Duodenal mucosa (tissue), 2 donors: ENCODE measurements around the gene GRAP.

Experiments used
- H3K27ac ChIP-seq: one replicate; pipeline ENCODE4 v1.7.0; 2013; ENCODE audit warnings: low read depth, low read length
- H3K27me3 ChIP-seq, 2 donors: one replicate each; pipeline ENCODE4 v1.7.0; 2013; ENCODE audit warnings: low read length in 2 of 2, control low read depth in 1 of 2; ENCODE audit not compliant: insufficient read depth in 2 of 2, control insufficient read depth in 1 of 2
- H3K36me3 ChIP-seq, 2 donors: one replicate each; pipeline ENCODE4 v1.7.0; 2013; ENCODE audit warnings: low read length in 2 of 2, control low read depth in 1 of 2; ENCODE audit not compliant: insufficient read depth in 2 of 2, control insufficient read depth in 1 of 2
- H3K4me1 ChIP-seq, 2 donors: one replicate each; pipeline ENCODE4 v1.7.0; 2013; ENCODE audit warnings: low read length in 2 of 2, control low read depth in 1 of 2; ENCODE audit not compliant: insufficient read depth in 2 of 2, control insufficient read depth in 1 of 2
- H3K4me3 ChIP-seq, 2 donors: one replicate each; pipeline ENCODE4 v1.7.0; 2013; ENCODE audit warnings: low read length in 2 of 2, low read depth in 1 of 2
- H3K9ac ChIP-seq, 2 donors: one replicate each; pipeline ENCODE4 v1.7.0; 2013; ENCODE audit warnings: low read length in 2 of 2, low read depth in 1 of 2
- H3K9me3 ChIP-seq, 2 donors: one replicate each; pipeline ENCODE4 v1.7.0; 2013; ENCODE audit warnings: low read length in 2 of 2, control low read depth in 1 of 2; ENCODE audit not compliant: control insufficient read depth in 1 of 2

Gene GRAP

DNA sequence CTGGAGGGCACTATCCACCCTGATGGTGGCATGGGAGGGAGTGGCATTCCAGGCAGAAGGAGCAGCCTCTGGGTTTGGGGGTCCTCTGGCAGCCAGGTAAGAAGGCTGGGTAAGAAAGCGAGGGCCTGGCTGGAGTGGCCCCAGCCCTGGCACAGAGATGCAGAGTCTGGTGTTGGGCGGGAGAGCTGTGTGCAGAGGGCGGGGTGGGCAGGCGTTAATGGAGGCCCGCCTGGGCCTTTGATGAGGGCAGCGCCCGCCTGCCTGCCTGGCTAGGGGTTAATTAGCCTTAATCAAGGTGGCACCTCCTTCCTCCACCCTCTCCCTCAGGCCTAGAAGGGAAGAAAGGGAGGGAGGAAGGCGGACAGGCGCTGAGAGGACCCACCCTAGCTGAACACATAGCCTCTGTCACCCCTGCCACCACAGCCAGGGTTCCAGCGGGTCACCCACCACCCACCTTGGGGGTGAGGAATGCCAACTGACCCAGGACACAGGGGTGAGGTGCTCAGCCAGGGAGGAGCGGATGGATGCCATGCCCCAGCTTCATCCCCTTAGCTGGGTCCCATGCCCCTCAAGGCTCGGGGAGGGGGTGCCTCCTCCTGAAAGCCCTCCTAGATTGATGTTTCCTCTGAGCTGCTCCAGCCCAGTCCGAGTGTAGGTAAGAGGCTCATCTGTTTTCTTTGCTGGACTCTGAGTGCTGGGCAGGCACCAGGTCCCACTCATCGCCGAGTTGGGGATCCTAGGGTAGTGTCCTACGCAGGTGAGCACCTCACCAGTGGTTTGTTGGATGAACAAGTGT, 28.8 kb downstream of the GRAP start:
- no peaks in the 10 kb centered on the region for H3K36me3 ChIP-seq
- H3K9me3 ChIP-seq = no peaks in the 10 kb centered on the region
- H3K27me3 ChIP-seq = no peaks in the 10 kb centered on the region

DNA sequence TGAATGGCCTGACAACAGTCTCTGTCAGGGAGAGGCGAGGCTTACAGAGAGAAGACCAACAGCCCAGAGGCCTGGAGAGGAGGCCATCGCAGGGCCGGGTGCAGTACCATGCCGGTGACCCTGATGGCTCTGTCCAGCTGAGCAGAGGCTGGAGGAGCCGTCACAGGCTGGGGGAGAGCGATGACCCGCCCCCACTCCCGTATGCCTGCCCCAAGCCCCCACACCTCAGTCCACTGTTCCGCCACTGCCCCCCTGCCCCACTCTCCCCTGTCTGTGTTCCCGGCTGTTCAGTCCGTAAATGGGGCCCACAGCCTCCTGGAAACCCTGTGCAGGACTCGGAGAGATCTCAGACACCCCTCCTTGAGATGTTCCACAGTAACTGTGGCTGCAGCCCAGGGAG, 29.4 kb downstream of the GRAP start:
- H3K4me1 ChIP-seq = peaks cover 0 to 5% of the 10 kb centered on the region in 2 donors
- H3K27ac ChIP-seq = no peak overlapping the region
- no peaks in the 10 kb centered on the region for H3K36me3 ChIP-seq
- no peaks in the 10 kb centered on the region for H3K9me3 ChIP-seq
- H3K27me3 ChIP-seq = no peaks in the 10 kb centered on the region
- no peak overlapping the region for H3K4me3 ChIP-seq
- H3K9ac ChIP-seq = no peak overlapping the region

More for the DNA sequence above, 28.8 kb downstream of the GRAP start:
- H3K27ac ChIP-seq = no peak overlapping the region
- peaks cover 0 to 5% of the 10 kb centered on the region in 2 donors for H3K4me1 ChIP-seq
- no peak overlapping the region for H3K4me3 ChIP-seq
- no peak overlapping the region for H3K9ac ChIP-seq

GRCh38 chr17:19016881-19017280, 29.9 kb downstream of the GRAP start:
- Histone ChIP-seq H3K27ac (no peak overlapping the region), H3K36me3 (no peaks in the 10 kb centered on the region), H3K4me1 (peaks cover under 1 to 6% of the 10 kb centered on the region in 2 donors), H3K27me3 (no peaks in the 10 kb centered on the region), H3K9me3 (no peaks in the 10 kb centered on the region), H3K4me3 (no peak overlapping the region), H3K9ac (no peak overlapping the region)

DNA sequence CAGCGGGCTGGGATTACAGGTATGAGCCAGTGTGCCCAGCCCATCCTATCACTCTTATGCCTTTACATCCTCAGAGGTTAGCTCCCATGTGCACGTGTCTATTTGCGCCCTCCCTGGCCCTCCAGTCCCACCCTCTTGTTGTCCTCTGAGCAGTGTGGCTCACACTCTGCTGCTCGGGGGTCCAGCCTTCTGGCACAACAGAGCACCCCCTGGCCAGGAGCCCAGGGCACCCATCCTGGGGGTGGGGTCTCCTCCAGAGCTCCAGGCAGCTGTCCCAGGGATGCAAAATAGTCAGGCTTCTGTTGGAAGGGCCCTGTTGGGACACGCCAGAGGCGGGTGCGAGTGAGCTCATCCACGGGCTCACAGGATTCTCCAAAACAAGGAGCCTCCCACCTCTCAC, 30.5 kb downstream of the GRAP start:
- Histone ChIP-seq H3K27ac (no peak overlapping the region), H3K4me1 (peaks cover 6 to 12% of the 10 kb centered on the region in 2 donors), H3K4me3 (no peak overlapping the region), H3K9me3 (no peaks in the 10 kb centered on the region), H3K9ac (no peak overlapping the region), H3K36me3 (no peaks in the 10 kb centered on the region), H3K27me3 (no peaks in the 10 kb centered on the region)

DNA sequence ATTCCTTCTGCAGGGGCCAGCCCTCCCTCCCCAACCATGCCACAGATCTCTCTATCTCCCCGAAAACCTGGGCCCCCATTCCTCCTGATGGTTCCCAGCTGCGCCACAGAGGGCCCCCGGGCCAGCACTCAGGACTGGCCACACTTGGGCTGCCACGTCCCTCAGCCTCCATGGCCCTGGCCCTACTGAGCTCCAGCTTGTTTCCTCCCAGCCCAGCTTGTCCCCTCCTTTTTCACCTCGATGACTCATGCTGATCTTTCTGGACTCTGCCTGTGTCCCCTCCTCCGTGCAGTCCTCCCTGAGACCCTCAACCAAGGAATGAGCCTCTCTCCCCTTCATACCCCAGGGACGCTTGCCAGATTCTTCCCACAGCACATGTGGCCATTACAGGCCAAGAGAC, 31.3 kb downstream of the GRAP start:
- Histone ChIP-seq H3K27ac (no peak overlapping the region), H3K9ac (no peak overlapping the region), H3K27me3 (no peaks in the 10 kb centered on the region), H3K36me3 (no peaks in the 10 kb centered on the region), H3K9me3 (no peaks in the 10 kb centered on the region), H3K4me3 (no peak overlapping the region), H3K4me1 (peaks cover 10 to 16% of the 10 kb centered on the region in 2 donors)

DNA sequence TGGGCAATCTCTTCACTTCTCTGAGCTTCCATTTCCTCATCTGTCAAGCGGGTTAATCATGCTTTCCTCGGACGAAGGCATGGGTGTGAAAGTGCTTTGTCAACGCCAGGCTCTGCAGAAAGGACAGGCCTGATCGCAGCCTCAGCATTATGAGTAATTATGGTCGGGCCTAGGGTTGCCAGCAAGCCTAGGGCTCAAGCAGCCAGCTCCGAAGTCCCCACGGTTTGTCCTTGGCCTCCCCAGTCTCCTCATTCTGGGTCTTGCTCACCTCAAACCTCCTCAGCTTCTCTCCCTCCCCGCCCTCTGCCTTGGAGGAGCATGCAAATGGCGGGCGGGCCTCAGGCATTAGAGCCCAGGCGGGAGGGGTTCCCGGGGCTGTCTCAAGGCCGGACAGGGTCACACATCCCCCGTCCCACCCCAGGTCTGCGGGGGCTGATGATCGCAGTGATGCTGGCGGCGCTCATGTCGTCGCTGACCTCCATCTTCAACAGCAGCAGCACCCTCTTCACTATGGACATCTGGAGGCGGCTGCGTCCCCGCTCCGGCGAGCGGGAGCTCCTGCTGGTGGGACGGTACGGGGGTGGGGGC, 32.0 kb downstream of the GRAP start:
- no peaks in the 10 kb centered on the region for H3K36me3 ChIP-seq
- H3K27me3 ChIP-seq = no peaks in the 10 kb centered on the region
- no peak overlapping the region for H3K4me3 ChIP-seq
- no peak overlapping the region for H3K27ac ChIP-seq
- no peaks in the 10 kb centered on the region for H3K9me3 ChIP-seq
- peaks cover 10 to 16% of the 10 kb centered on the region in 2 donors for H3K4me1 ChIP-seq
- H3K9ac ChIP-seq = no peak overlapping the region

DNA sequence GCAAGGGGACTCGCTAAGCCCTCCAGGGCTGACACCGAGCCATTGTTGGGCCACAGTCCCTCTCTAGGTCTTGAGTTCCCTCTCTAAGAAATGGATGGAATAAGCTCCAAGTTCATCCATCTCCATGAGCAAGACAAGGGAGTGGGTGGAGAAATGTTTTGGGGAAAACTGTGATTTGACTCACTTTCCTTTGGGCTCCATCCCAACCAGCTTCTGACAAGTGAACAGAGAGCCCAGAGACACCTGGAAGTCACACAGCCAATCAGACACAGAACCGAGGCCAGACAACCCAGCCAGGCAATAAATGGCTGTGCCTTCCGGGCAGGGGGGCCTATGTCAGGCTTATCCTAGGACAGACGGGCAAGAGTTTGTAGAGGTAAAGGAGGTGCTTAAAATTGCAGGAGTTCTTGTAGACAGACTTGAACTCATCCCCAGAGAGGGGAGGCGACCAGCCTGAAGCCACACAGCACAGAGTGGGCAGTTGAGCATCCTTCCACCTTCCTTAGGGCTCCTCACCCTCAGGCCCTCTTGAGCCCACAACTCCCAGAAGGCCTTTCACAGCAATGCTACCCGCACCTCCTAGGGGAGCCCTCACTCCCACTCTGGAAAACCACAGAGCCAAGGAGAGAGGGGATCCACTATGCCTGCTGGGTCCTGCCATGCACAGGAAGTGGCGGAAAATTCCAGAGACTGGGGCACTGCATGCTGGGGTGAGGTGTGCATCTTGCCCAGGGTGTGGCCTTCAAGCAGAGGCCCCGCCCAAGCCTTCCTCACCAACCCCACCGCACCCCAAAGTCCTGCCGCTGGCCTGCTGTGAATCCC, 32.7 kb downstream of the GRAP start:
- no peaks in the 10 kb centered on the region for H3K9me3 ChIP-seq
- peaks cover 10 to 16% of the 10 kb centered on the region in 2 donors for H3K4me1 ChIP-seq
- no peak overlapping the region for H3K27ac ChIP-seq
- no peak overlapping the region for H3K4me3 ChIP-seq
- no peaks in the 10 kb centered on the region for H3K27me3 ChIP-seq
- no peaks in the 10 kb centered on the region for H3K36me3 ChIP-seq
- H3K9ac ChIP-seq = no peak overlapping the region

- Histone ChIP-seq H3K27me3 (no peaks in the 10 kb centered on the region), H3K36me3 (no peaks in the 10 kb centered on the region), H3K4me1 (peaks cover 10 to 14% of the 10 kb centered on the region in 2 donors), H3K9ac (no peak overlapping the region), H3K27ac (no peak overlapping the region), H3K9me3 (no peaks in the 10 kb centered on the region), H3K4me3 (no peak overlapping the region)
These were observed 33.5 kb downstream of the GRAP start for GRCh38 chr17:19013226-19013625.

DNA sequence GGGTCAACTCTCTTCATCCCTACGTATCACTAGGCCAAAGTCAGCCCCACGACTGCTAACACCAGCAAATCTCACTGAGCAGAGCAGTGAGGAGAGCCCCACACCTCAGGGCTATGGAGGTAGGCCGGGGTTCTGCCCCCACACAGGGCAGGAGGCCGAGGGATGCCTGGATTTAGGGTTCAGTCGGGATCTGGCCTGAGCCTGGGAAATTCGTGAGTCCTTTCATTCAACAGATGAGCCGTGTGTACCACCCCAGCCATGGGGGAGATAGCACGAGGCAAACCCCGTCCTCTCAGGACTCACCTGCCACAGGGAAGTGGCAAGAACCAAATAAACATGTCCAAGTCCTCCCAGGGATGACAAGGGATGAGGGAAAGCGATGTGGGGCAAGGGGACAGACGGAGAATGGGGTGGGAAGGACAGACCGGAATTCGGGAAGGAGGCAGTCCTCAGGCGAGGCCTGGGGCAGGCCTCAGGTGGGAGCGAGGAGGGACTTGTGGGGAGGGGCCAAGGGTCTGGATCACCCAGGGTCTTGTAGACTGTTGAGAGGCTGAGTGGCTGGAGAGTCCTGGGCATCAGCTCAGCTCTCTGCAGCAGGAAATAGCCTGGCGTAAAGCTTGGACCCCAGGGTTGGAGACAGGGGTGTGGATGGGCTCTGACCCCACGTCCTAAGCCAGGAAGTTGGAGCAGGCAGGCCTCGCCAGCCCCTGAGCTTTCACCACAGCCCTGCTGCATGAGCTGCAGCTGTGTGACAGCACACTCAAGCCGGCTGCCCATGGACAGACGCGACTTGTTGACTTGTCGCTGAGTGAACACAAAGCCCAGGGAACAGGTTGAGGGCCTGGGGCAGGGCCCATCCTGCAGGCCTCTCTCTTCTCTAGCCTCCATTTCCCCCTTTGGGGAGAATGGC, 34.3 kb downstream of the GRAP start:
- no peaks in the 10 kb centered on the region for H3K36me3 ChIP-seq
- no peak overlapping the region for H3K4me3 ChIP-seq
- H3K4me1 ChIP-seq = peaks cover 10 to 11% of the 10 kb centered on the region in 2 donors
- no peaks in the 10 kb centered on the region for H3K27me3 ChIP-seq
- no peak overlapping the region for H3K27ac ChIP-seq
- no peak overlapping the region for H3K9ac ChIP-seq
- H3K9me3 ChIP-seq = no peaks in the 10 kb centered on the region
